ENCODE results near the gene ZCCHC7.

ZCCHC7 gene

GRCh38 chr9:37192803-37193202, 72.4 kb downstream of the ZCCHC7 start:
- Histone ChIP-seq H3K36me3 (replicated peaks; ENCODE audit: low read depth, low read length) (peaks cover 7% of the 10 kb centered on the region), H3K79me2 (ENCODE audit: low read length) (no peaks in the 10 kb centered on the region), H3K9me3 (ENCODE audit: insufficient read depth, low read length) (no peaks in the 10 kb centered on the region), H3K9ac (ENCODE audit: low read length) (no peak overlapping the region), H3K4me1 (ENCODE audit: low read length) (peaks cover 24% of the 10 kb centered on the region), H3K4me2 (ENCODE audit: low read length) (no peak overlapping the region), H2AFZ (ENCODE audit: low read depth, low read length) (no peak overlapping the region), H3K27me3 (ENCODE audit: low read depth, low read length) (no peaks in the 10 kb centered on the region), H3K27ac (ENCODE audit: low read length) (no peak overlapping the region), H3K4me3 (ENCODE audit: low read length) (no peak overlapping the region), H4K20me1 (ENCODE audit: insufficient read depth, low read length) (no peaks in the 10 kb centered on the region)
- no peak for TF ChIP-seq EZH2phosphoT487 (IDR thresholded peaks at IDR 0.05; ENCODE audit: low read depth)
- no peak for TF ChIP-seq CTCF (IDR thresholded peaks at IDR 0.05; ENCODE audit: low read depth, low read length)

GRCh38 chr9:37197158-37198038, 77.0 kb downstream of the ZCCHC7 start:
- Histone ChIP-seq H3K79me2 (ENCODE audit: low read length) (no peaks in the 10 kb centered on the region), H3K36me3 (replicated peaks; ENCODE audit: low read depth, low read length) (peaks cover 8% of the 10 kb centered on the region), H2AFZ (ENCODE audit: low read depth, low read length) (no peak overlapping the region), H3K4me2 (ENCODE audit: low read length) (peak overlapping the region; percentile 66), H3K4me1 (ENCODE audit: low read length) (peaks cover 38% of the 10 kb centered on the region), H4K20me1 (ENCODE audit: insufficient read depth, low read length) (no peaks in the 10 kb centered on the region), H3K9me3 (ENCODE audit: insufficient read depth, low read length) (no peaks in the 10 kb centered on the region), H3K4me3 (ENCODE audit: low read length) (peak overlapping the region; percentile 24), H3K27ac (ENCODE audit: low read length) (0 out of 2 replicates have a peak overlapping the region, but pooled peaks have one; percentile 3), H3K27me3 (ENCODE audit: low read depth, low read length) (no peaks in the 10 kb centered on the region), H3K9ac (ENCODE audit: low read length) (no peak overlapping the region)
- no peak for TF ChIP-seq CTCF (IDR thresholded peaks at IDR 0.05; ENCODE audit: low read depth, low read length)
- TF ChIP-seq EZH2phosphoT487 (IDR thresholded peaks at IDR 0.05; ENCODE audit: low read depth) = no peak

- Histone ChIP-seq H3K9me3 (ENCODE audit: insufficient read depth, low read length) (no peaks in the 10 kb centered on the region), H3K27me3 (ENCODE audit: low read depth, low read length) (no peaks in the 10 kb centered on the region), H3K4me3 (ENCODE audit: low read length) (no peak overlapping the region), H3K36me3 (replicated peaks; ENCODE audit: low read depth, low read length) (peaks cover 14% of the 10 kb centered on the region), H3K9ac (ENCODE audit: low read length) (no peak overlapping the region), H4K20me1 (ENCODE audit: insufficient read depth, low read length) (no peaks in the 10 kb centered on the region), H3K79me2 (ENCODE audit: low read length) (no peaks in the 10 kb centered on the region), H2AFZ (ENCODE audit: low read depth, low read length) (no peak overlapping the region), H3K4me2 (ENCODE audit: low read length) (no peak overlapping the region), H3K4me1 (ENCODE audit: low read length) (peaks cover 38% of the 10 kb centered on the region), H3K27ac (ENCODE audit: low read length) (no peak overlapping the region)
- TF ChIP-seq EZH2phosphoT487 (IDR thresholded peaks at IDR 0.05; ENCODE audit: low read depth) (no peak), CTCF (IDR thresholded peaks at IDR 0.05; ENCODE audit: low read depth, low read length) (no peak)
These were observed 77.8 kb downstream of the ZCCHC7 start for GRCh38 chr9:37198039-37198729.

- Histone ChIP-seq H3K36me3 (replicated peaks; ENCODE audit: low read depth, low read length) (peaks cover 17% of the 10 kb centered on the region), H3K4me3 (ENCODE audit: low read length) (no peak overlapping the region), H2AFZ (ENCODE audit: low read depth, low read length) (no peak overlapping the region), H3K9ac (ENCODE audit: low read length) (no peak overlapping the region), H3K27me3 (ENCODE audit: low read depth, low read length) (no peaks in the 10 kb centered on the region), H3K4me1 (ENCODE audit: low read length) (peaks cover 38% of the 10 kb centered on the region), H3K27ac (ENCODE audit: low read length) (no peak overlapping the region), H4K20me1 (ENCODE audit: insufficient read depth, low read length) (no peaks in the 10 kb centered on the region), H3K4me2 (ENCODE audit: low read length) (no peak overlapping the region), H3K79me2 (ENCODE audit: low read length) (peaks cover 5% of the 10 kb centered on the region; the same call in 1 of the 2 replicates), H3K9me3 (ENCODE audit: insufficient read depth, low read length) (no peaks in the 10 kb centered on the region)
- no peak for TF ChIP-seq EZH2phosphoT487 (IDR thresholded peaks at IDR 0.05; ENCODE audit: low read depth)
- no peak for TF ChIP-seq CTCF (IDR thresholded peaks at IDR 0.05; ENCODE audit: low read depth, low read length)
These were observed 78.5 kb downstream of the ZCCHC7 start for GRCh38 chr9:37198831-37199230.

Data from OCI-LY3 (cell line).